GF-D8 (cell line): ENCODE results near the gene HGS.

Experiments
- DNase-seq: peaks from one replicate; lab custom pipeline; 2025; lab: John Stamatoyannopoulos, UW

Gene HGS

DNA sequence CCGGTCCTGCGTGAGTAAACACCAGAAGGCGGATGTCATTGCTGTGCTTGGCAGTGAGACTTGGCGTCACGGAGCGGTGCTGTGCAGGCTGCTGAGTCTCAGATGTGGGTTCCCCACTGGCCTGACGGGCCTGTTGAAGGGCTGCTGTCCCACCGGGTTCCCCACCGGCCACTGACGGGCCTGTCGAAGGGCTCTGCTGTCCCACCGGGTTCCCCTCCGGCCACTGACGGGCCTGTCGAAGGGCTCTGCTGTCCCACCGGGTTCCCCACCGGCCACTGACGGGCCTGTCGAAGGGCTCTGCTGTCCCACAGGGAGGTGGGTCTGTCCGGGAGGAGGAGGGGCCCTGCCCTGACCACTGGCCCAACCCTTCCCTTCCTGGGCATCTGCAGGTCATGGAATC is 2.8 kb downstream of the HGS start:
- DNase-seq: no peak

DNA sequence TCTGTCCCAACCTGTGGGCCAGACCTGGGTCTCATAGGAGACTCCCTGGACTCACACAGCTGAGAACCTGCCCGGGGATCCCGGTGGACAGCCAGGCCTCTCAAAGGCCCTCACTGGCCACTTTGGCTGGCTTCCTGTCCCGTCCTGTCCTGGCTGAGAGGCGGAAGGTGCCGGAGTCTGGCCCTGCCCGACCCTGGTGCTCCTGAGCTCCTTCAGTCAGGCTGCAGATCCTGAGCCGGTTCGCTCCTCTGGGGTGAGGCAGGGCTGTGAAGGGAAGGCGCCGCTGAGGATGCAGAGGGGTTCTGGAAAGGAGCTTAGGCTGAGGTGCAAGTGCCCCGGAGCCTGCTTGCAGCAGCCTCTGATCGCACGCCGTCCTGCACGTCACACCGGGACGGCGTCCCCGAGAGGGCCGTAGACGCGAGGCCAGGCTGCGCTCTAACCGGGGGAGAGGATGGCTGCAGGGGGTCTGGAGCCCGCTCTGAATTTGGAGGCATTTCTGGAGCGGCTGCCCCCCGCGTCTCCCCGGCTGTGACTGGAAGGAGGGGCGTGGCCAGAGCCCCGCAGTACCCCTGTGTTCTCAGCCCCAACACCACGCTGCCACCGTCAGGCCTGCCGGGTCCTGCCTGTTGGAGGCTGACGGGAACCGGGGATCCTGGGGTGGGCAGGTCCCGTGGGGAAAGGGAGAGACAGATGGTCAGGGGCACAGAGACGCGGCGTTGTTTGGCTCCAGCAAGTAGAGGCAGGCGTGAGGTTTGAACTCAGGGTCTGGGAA is 4.1 kb downstream of the HGS start:
- no peak for DNase-seq

DNA sequence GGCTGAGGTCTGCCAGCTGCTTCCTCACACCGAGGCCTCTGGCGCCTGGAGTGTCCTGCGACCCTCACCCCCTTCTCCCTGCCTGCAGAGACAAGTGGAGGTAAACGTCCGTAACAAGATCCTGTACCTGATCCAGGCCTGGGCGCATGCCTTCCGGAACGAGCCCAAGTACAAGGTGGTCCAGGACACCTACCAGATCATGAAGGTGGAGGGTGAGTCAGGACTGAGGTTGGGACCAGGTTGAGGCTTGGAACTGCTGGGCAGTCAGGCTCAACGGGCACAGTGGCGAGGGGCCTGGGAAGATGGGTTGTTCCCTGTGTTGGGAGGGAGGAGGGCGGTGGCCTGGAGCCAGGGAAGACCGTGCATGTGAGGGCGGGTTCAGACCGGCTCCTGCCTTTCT is 4.8 kb downstream of the HGS start:
- no peak for DNase-seq

DNA sequence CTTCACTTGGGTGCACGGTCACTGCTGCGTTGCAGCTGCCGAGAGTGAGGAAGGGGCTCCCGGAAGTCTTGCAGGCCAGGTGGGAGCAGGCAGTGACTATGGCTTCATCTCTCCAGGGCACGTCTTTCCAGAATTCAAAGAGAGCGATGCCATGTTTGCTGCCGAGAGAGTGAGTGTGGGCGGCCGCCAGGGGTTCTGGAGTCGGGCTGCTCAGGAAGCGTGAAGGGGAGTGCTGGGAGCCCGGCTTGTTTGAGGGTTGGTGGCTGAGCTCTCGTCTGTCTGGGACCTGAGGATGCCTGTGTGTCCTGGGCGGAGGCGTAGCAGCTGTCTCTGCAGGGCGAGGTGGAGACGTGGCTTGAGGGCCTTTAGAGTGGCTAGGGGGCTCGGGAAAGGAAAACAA is 6.3 kb downstream of the HGS start:
- no peak for DNase-seq

DNA sequence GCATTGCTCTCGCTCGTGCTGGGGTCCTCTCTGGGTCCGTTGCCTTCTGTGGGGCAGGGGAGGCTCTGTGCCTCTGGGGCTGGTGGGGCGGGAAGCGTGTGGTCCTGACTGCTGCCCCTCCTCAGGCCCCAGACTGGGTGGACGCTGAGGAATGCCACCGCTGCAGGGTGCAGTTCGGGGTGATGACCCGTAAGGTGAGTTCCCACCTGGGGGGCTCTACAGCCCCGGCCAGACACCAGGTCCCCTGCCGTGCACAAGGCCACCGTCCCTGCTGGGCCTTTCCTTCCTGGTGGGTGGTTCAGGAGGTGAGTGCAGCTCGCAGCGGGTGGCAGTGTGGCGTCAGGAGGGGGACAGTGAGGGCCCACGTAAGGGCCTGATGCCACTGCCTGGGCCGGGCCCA is 6.7 kb downstream of the HGS start:
- no peak for DNase-seq

DNA sequence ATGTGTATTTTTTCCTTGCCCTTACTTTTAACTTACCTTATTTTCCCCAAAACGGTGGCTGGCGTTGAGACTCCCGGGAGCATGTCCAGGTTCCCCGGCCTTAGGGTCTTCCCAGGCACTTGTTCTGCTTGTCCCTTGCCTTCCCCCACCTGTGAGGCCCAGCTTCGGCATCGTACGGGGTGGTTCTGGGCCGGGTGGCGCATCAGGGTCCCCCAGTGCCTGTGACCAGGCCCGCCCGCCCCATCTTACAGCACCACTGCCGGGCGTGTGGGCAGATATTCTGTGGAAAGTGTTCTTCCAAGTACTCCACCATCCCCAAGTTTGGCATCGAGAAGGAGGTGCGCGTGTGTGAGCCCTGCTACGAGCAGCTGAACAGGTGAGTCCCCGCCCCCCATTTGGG is 7.4 kb downstream of the HGS start:
- no peak for DNase-seq

DNA sequence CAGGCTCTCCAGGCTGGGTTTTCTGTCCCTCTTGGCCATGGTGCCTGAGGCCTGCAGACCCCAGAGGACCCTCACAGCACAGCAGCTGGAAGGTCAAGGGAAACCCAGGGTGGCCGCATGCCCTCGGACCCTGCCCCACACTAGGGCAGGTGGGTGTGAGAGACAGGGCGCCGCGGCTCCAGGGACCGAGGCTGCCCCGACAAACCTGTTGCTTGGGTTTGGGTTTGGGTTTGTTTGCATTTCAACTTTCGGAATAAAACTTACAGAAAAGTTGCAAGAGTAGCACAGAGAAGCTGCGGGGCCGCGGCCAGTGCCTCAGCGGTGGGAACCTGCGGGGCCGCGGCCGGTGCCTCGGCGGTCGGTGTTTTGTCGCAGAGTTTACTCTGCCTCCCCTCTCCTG is 7.8 kb downstream of the HGS start:
- DNase-seq: no peak

DNA sequence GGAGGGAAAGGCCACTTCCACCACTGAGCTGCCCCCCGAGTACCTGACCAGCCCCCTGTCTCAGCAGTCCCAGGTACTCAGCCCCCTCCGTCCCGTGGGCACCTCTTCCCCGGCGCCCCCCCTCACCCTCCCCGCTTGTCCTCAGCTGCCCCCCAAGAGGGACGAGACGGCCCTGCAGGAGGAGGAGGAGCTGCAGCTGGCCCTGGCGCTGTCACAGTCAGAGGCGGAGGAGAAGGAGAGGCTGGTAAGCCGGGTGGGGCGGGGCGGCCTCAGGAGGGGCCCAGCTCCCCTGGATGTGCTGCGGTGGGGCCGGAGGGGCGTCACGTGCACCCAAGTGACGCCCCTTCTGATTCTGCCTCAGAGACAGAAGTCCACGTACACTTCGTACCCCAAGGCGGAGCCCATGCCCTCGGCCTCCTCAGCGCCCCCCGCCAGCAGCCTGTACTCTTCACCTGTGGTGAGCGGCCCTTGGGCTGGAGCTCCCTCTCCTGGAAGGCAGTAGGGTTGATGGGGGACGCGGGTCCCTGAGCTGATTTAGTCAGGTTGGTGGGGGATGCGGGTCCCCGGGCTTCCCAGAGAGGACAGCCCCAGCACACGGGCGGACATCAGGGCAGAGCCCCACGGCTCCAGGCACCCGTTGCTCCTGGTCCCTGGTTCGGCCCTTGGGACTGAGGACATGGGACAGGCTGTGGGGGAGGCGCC is 9.8 kb downstream of the HGS start:
- DNase-seq: no peak

DNA sequence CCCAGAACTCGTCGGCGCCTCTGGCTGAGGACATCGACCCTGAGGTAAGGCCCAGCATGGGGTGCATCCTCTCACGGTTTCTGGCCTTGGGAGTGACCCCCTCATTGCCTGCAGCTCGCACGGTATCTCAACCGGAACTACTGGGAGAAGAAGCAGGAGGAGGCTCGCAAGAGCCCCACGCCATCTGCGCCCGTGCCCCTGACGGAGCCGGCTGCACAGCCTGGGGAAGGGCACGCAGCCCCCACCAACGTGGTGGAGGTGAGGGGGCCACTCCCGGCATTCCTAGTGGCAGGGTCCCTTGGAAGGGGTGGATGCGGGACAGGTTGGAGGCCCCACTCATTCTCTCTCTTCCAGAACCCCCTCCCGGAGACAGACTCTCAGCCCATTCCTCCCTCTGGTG is 11.0 kb downstream of the HGS start:
- no peak for DNase-seq

DNA sequence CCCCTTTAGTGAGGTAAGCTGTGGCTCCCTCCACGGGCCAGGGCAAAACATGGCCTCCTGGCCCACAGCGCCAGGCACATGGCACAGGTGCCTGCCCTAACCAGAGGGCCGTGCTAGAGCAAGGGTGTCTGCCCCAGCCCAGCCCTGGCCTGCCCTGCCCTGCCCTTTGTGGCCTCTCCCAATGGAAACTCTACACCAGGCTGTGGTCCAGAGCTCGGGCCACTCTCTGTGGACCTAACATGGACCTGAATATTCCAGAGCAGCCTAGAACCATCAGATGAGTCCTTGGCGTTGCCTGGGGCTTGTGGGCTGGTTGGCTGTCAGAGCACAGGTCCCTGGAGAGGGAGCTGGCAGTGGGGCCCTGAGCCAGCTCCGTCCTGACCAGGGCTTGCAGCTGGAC is 11.4 kb downstream of the HGS start:
- DNase-seq: no peak

DNA sequence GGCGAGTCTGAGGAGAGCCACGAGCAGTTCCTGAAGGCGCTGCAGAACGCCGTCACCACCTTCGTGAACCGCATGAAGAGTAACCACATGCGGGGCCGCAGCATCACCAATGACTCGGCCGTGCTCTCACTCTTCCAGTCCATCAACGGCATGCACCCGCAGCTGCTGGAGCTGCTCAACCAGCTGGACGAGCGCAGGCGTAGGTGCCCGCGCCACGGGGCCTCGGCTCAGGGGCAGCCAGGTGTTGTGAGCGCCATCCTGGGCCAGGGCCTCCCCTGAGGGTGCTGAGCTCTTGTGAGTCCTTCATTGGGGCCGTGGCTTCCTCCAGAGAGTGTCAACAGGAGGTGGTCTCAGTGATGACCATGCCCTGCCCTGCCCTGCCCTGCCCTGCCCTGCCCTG is 12.0 kb downstream of the HGS start:
- no peak for DNase-seq

DNA sequence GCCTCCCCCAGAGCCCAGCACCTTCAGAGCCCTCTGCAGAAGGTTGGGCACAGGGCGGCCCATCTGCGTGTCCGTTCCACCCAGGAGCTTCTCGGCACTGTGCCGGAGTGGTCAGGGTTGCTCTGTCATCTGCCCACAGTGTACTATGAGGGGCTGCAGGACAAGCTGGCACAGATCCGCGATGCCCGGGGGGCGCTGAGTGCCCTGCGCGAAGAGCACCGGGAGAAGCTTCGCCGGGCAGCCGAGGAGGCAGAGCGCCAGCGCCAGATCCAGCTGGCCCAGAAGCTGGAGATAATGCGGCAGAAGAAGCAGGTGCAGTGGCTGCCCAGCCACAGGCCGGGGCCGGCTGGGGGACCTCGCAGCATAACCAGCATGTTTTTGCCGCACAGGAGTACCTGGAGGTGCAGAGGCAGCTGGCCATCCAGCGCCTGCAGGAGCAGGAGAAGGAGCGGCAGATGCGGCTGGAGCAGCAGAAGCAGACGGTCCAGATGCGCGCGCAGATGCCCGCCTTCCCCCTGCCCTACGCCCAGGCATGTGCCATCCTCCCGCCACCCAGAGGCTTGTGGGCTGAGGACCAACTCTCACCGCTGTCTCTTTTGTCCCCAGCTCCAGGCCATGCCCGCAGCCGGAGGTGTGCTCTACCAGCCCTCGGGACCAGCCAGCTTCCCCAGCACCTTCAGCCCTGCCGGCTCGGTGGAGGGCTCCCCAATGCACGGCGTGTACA is 12.6 kb downstream of the HGS start:
- DNase-seq: no peak

DNA sequence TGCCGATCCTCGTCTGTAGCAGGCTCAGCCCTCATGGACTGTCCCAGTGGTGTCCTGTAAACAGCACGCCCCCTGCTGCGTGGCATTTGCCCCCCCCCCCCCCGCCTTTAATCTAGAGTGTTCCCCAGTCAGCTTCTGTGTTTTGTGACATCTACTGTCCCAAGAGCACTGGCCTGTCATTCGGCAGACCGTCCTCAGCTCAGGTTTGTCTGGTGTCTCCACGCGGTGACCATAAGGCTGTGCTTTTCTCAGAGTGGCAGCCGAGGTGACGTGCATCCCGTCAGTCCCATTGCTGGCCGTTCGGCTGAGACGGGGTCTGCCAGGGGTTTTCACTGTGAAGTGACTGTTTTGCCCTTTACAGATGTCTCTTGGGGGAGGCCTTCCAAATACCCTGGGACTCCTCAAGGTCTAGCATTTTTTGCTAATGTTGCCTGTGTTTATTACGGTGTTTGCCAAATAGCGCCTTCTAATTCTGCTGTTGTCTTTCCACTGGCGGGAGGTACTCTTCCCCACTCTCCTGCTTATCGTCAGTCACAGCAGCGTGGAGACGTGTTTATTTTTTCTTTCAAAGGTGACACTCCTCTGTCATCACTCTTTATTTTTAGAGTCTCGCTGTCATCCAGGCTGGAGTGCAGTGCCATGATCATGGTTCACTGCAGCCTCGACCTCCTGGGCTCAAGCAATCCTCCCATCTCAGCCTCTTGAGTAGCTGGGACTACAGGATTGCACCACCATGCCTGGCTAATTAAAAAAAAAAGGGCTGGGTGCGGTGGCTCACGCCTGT is 13.6 kb downstream of the HGS start:
- no peak for DNase-seq

DNA sequence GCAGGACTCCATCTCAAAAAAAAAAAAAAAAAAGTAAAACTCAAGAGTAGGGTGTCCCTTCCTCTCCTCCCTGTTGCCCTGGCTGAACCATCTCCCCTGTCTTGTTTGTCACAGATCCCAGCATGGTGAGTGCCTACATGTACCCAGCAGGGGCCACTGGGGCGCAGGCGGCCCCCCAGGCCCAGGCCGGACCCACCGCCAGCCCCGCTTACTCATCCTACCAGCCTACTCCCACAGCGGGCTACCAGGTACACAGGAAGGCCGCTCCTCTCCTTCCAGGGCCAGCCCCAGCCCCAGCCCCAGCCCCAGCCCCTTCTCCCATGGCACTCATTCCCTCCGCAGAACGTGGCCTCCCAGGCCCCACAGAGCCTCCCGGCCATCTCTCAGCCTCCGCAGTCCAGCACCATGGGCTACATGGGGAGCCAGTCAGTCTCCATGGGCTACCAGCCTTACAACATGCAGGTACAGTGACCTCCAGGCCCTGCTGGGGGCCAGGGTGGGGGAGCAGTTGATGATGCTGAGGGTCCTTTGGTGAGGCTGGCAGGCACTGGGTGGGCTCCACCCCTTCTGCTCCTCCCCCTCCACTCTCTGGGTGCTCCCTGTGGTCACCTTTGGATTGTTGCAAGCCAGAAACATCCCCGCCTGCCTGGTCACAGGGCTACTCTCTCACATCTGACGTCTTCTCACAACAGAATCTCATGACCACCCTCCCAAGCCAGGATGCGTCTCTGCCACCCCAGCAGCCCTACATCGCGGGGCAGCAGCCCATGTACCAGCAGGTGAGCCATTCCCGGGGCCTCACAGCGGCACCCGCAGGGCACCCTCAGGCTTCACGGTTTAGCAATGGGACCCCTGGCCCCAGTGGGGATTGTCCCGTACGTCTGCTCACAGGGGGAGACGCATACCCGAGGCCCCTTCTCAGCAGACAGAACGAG is 16.8 kb downstream of the HGS start:
- no peak for DNase-seq

DNA sequence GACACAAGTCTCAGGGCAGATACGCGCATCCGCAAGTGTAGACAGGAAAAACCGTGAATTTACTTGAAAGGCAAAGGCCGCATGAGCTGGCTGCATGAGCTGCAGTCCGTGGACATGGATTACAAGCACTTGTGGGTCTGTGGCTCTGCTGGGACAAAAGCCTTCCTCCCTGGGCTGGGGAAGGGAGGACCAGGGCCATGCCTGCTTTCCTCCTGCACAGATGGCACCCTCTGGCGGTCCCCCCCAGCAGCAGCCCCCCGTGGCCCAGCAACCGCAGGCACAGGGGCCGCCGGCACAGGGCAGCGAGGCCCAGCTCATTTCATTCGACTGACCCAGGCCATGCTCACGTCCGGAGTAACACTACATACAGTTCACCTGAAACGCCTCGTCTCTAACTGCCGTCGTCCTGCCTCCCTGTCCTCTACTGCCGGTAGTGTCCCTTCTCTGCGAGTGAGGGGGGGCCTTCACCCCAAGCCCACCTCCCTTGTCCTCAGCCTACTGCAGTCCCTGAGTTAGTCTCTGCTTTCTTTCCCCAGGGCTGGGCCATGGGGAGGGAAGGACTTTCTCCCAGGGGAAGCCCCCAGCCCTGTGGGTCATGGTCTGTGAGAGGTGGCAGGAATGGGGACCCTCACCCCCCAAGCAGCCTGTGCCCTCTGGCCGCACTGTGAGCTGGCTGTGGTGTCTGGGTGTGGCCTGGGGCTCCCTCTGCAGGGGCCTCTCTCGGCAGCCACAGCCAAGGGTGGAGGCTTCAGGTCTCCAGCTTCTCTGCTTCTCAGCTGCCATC is 17.7 kb downstream of the HGS start:
- no peak for DNase-seq

DNA sequence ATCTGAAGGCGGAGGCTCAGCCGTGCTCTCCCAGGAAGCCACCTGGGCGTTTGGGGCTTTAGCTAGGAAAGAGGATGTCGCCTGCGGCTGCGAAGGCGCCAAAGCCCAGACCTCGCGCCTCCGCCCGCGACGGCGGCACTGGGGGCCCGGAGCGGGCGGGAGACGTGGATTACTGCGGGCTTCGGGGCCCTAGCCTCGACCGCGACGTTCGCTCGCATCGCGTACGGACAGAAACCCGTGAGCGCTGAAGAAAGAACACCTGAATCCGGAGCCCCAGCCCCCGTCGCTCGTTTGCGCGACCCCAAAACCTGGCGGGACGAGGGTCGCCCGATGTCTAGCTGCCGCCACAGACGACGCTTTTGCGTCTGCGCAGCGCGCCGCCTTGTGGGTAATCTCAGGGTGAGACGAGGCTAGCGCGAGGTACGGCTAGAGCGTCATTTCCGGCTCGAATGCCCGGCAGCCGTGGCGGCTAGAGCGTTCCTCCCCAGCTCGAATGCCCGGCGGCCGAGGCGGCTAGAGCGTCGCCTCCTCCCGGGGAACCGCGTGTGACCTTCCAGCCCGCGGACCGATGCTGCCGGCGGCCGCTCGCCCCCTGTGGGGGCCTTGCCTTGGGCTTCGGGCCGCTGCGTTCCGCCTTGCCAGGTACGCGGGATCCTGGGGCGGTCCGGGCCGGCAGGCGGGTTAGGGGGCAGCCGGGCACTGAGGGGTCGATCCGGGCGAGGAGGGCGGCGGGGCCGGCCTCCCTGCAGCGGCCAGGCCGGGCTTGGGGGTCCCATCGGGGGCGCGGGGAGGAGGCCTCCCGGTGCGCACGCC is 19.3 kb downstream of the HGS start, which contains the start of gene MRPL12:
Gene MRPL12 (plus strand): TSS at position 434 of the 813 bp plus-strand sequence. CDS start 135 bp downstream, at position 569.
- peak; percentile 80 for DNase-seq

DNA sequence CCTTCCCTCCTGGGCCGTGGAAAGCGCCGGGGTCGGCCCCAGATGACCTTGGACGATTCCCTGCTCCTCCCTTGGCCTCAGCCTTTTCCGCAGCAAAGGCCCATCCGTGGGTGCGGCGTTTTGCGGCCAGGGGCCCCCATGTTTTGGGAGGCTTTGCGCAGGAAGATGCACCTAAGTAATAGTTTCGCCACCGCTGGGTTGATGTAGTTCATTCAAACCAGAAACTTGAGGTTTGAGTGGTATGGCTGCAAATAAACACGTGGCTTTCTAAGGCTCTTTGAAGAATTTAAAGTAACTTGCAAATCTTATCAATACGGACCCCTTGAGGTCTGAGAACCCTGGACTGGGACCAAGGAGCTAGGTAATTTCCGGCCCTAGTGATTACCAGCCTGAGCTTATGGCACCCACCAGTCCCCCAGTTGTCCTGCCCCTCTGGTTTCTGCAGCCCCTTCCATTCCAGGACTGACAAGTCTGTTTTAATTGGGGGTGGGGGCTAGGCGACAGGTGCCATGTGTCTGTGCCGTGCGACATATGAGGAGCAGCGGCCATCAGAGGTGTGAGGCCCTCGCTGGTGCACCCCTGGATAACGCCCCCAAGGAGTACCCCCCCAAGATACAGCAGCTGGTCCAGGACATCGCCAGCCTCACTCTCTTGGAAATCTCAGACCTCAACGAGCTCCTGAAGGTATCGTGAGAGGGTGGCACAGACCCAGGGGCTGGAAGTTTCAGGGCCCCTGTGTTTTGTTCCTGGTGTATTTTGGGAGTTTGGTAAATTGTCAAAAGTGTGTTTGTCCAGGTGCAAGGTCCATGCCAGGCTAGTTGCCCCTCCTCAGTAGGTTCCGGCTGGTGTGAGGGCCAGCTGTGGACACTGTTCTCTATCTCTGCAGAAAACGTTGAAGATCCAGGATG is 20.2 kb downstream of the HGS start:
- no peak for DNase-seq

DNA sequence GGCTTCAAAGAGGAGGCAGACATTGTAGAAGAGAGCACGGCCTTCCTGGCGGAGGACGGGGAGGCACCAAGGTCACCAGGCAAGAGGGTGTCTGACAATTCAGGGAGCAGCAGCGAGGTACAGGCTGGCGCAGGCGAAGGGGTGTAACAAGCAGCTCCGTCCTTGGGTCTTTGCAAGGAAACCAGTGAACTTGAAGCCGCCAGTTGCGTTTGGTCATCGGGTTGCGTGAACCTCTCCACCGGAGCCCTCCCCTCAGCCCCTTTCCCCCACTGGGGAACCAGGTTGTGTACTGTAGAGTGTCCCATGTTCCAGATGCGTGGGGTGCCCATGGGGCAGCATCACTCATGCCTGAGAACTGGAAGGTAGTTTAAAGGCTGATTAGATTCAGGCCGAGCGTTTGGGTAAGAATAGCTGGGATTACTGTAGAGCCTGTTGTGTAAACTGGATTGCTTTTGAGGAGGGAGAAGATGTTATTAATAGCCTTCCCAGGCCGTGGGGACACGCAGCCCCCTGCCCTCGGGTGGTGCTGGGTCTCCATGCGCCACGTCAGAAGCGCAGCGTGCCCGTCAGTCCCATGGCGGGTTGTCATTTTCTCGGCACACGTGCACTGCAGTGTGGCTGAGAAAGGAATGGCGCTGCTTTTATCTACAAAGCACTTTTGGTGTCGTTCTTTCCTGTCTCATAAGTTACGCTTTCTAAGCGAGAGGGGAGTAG is 21.9 kb downstream of the HGS start:
- no peak for DNase-seq
